ENCODE results near the gene LAMP2. TPM values are rescaled to one million over a fixed set of nuclear protein-coding genes. Genes with fewer than 3 reads are reported as not detected.
"Not testable (repeated sequence)": the region's sequence is repeated elsewhere in the genome, so short reads cannot be mapped to it uniquely, and the experiment has no call there.

LAMP2 gene
- total and polyA plus RNA-seq, 7 donors: 12.6 to 92.0 (median 61.8) TPM

GRCh38 chrX:120485638-120486520, 16.8 kb upstream of the LAMP2 start:
- Histone ChIP-seq H3K36me3 (no peaks in the 10 kb centered on the region), H3K4me1 (no peaks in the 10 kb centered on the region), H3K27me3 (no peaks in the 10 kb centered on the region), H3K9me3 (no peaks in the 10 kb centered on the region), H3K27ac (peak overlapping the region; percentile 78 to 89 (median 87)), H3K4me3 (peak overlapping the region; percentile 33 to 54 (median 50))
- 1% methylated on average over 39 of the region's 39 CpGs for WGBS, 2 donors
- peak; percentile 85 for DNase-seq
- intact Hi-C loops (cut with DNase I): no loop called here
- no peak for TF ChIP-seq POLR2A (IDR thresholded peaks at IDR 0.05)
- TF ChIP-seq EP300 (IDR thresholded peaks at IDR 0.05): no peak
- peak; percentile 22 to 60 (median 56) for TF ChIP-seq CTCF (IDR thresholded peaks at IDR 0.05)
- TF ChIP-seq POLR2AphosphoS5 (IDR thresholded peaks at IDR 0.05): peak in 3 of 4 donors; percentile 23 to 53 (median 38)

GRCh38 chrX:120485315-120485637, 16.2 kb upstream of the LAMP2 start:
- Histone ChIP-seq H3K4me1 (no peaks in the 10 kb centered on the region), H3K36me3 (no peaks in the 10 kb centered on the region), H3K27ac (peak overlapping the region; percentile 78 to 89 (median 87)), H3K27me3 (no peaks in the 10 kb centered on the region), H3K9me3 (no peaks in the 10 kb centered on the region), H3K4me3 (peak overlapping the region; percentile 33 to 54 (median 50))
- TF ChIP-seq POLR2AphosphoS5 (IDR thresholded peaks at IDR 0.05) (no peak), CTCF (IDR thresholded peaks at IDR 0.05) (no peak), EP300 (IDR thresholded peaks at IDR 0.05) (no peak), POLR2A (IDR thresholded peaks at IDR 0.05) (no peak)
- 82 to 88% methylated on average over 3 of the region's 3 CpGs for WGBS, 2 donors
- no peak for DNase-seq
- intact Hi-C loops (cut with DNase I): no loop called here

GRCh38 chrX:120477453-120477852, 8.4 kb upstream of the LAMP2 start:
- Histone ChIP-seq H3K36me3 (no peaks in the 10 kb centered on the region), H3K9me3 (no peaks in the 10 kb centered on the region), H3K4me1 (no peaks in the 10 kb centered on the region), H3K27me3 (no peaks in the 10 kb centered on the region), H3K4me3 (no peak overlapping the region), H3K27ac (no peak overlapping the region)
- no peak for TF ChIP-seq POLR2AphosphoS5 (IDR thresholded peaks at IDR 0.05)
- TF ChIP-seq POLR2A (IDR thresholded peaks at IDR 0.05): no peak
- no peak for TF ChIP-seq EP300 (IDR thresholded peaks at IDR 0.05)
- TF ChIP-seq CTCF (IDR thresholded peaks at IDR 0.05): no peak
- 91 to 93% methylated on average over 3 of the region's 3 CpGs for WGBS, 2 donors
- intact Hi-C loops (cut with DNase I): loop anchor here (5.0 to 10.0 kb wide), 2 partner anchors 95 to 163 kb away; partner anchors contain the start of gene TMEM255A
- DNase-seq: no peak

- intact Hi-C loops (cut with DNase I): loop anchor here (5.0 to 10.0 kb wide), 2 partner anchors 94 to 162 kb away; partner anchors contain the start of gene TMEM255A
- no peaks in the 10 kb centered on the region for H3K27me3 ChIP-seq
- 89 to 91% methylated on average over 2 of the region's 2 CpGs for WGBS, 2 donors
- H3K36me3 ChIP-seq: no peaks in the 10 kb centered on the region
- no peak for DNase-seq
- H3K4me1 ChIP-seq: no peaks in the 10 kb centered on the region
- no peak for TF ChIP-seq POLR2A (IDR thresholded peaks at IDR 0.05)
- H3K27ac ChIP-seq: no peak overlapping the region
- no peak overlapping the region for H3K4me3 ChIP-seq
- H3K9me3 ChIP-seq: no peaks in the 10 kb centered on the region
These were observed 7.6 kb upstream of the LAMP2 start for GRCh38 chrX:120476714-120477113.

GRCh38 chrX:120475447-120475846, 6.4 kb upstream of the LAMP2 start:
- peak in 3 of 4 experiments; percentile 44 to 55 (median 46) for TF ChIP-seq CTCF (IDR thresholded peaks at IDR 0.05)
- not testable (repeated sequence) for H3K27me3 ChIP-seq, DNase-seq, H3K9me3 ChIP-seq, H3K4me3 ChIP-seq, H3K36me3 ChIP-seq, H3K27ac ChIP-seq, H3K4me1 ChIP-seq
- 7 to 10% methylated on average over 1 of the region's 1 CpG for WGBS, 2 donors
- intact Hi-C loops (cut with DNase I): loop anchor here (5.0 to 10.0 kb wide), 2 partner anchors 93 to 161 kb away; partner anchors contain the start of gene TMEM255A

Measured in sigmoid colon (tissue), 7 donors.